Transverse colon (tissue), 4 donors: Measurements from ENCODE around the gene LRRC4C. TPM values are rescaled to one million over a fixed set of nuclear protein-coding genes. Genes with fewer than 3 reads are reported as not detected.

ENCODE experiments used
- DNase-seq: peaks from one replicate; pipeline ENCODE4 v3.0.0-alpha.2; 2019
- H3K27ac ChIP-seq, 4 donors: fragments of 200-600 bp; sonication (generic); 2 replicates each; pipeline ENCODE4 v1.5.1; 2016 to 2018; ENCODE audit warnings: inconsistent platforms in 4 of 4
- H3K27me3 ChIP-seq: fragments of 200-600 bp; sonication (generic); 2 replicates; pipeline ENCODE4 v1.5.1; 2017; ENCODE audit warnings: inconsistent platforms
- H3K36me3 ChIP-seq, 4 donors: fragments of 200-600 bp; sonication (generic); 2 replicates each; pipeline ENCODE4 v1.5.1; 2017 to 2019; ENCODE audit warnings: inconsistent platforms in 4 of 4
- H3K4me1 ChIP-seq, 4 donors: fragments of 200-600 bp; sonication (generic); 2 replicates each; pipeline ENCODE4 v1.5.1; 2017 to 2020; ENCODE audit warnings: inconsistent platforms in 4 of 4
- H3K4me3 ChIP-seq, 4 donors: fragments of 200-600 bp; sonication (generic); 1 replicate in 1 of 4; 2 replicates in 3 of 4; pipeline versions ENCODE4 v1.5.1 to v1.6.1; 2017 to 2019; ENCODE audit warnings: inconsistent platforms in 4 of 4
- H3K9me3 ChIP-seq, 2 donors: fragments of 200-600 bp; sonication (generic); 2 replicates each; pipeline ENCODE4 v1.5.1; 2017 to 2019; ENCODE audit warnings: inconsistent platforms in 2 of 2
- CTCF ChIP-seq, 5 experiments: fragments of 200-600 bp in 3 of 5; fragments of 450-650 bp in 2 of 5; sonication (generic) in 3 of 5; IDR thresholded peaks; 1 replicate in 2 of 5; 2 replicates in 3 of 5; pipeline ENCODE4 v1.5.1; 2016 to 2017; ENCODE audit warnings: antibody characterized with exemption in 5 of 5, inconsistent platforms in 3 of 5, mild to moderate bottlenecking in 2 of 5, moderate library complexity in 1 of 5
- EP300 ChIP-seq: sonication (generic); formaldehyde crosslinking; IDR thresholded peaks from one replicate; pipeline ENCODE4 v1.6.1; 2017; ENCODE audit warnings: antibody characterized with exemption, low read depth
- POLR2A ChIP-seq: fragments of 450-650 bp; IDR thresholded peaks from one replicate; pipeline ENCODE4 v1.6.1; 2016; ENCODE audit warnings: antibody characterized with exemption, mild to moderate bottlenecking, moderate library complexity
- POLR2AphosphoS5 ChIP-seq, 3 donors: sonication (generic); formaldehyde crosslinking; IDR thresholded peaks; one replicate each; pipeline ENCODE4 v1.6.1; 2016; ENCODE audit warnings: antibody characterized with exemption in 3 of 3
- WGBS, 2 donors: methylation state at CpG; one replicate each; pipeline ENCODE4 v1.1.5; 2018; ENCODE audit warnings: low coverage in 1 of 2; 5-methylcytosine and 5-hydroxymethylcytosine counted together
- in situ Hi-C, 4 donors: fragments of 200-750 bp; cut with MboI; loops; one replicate each; pipeline versions ENCODE4 v1.15.0 to v1.15.1; 2017; ENCODE audit warnings: low sequenced_read_pairs in 3 of 4, low pct_ligation_motif_present in 1 of 4, low pct_unique_long_range_greater_than_20kb in 1 of 4
- intact Hi-C: fragments of 100-400 bp; cut with DNase I; formaldehyde crosslinking; loops from one replicate; pipeline ENCODE4 v1.15.1; 2023; ENCODE audit warnings: low total_unique reads
- total RNA-seq, 4 donors: library from RNA; depleted of rRNA; stranded (reverse); fragments of >200 nt; gene quantifications; one replicate each; pipeline ENCODE4 v1.1.0, GENCODE V29; 2016

LRRC4C gene
- total RNA-seq, 4 donors from 2014 or later = 0.55 to 1.9 (median 0.64) TPM; not detected in 1

- TF ChIP-seq CTCF (IDR thresholded peaks at IDR 0.05) (no peak), POLR2A (no peak), POLR2AphosphoS5 (IDR thresholded peaks at IDR 0.05) (no peak), EP300 (no peak)
- in situ Hi-C loops = no loop called here
- Histone ChIP-seq H3K27me3 (no peaks in the 10 kb centered on the region), H3K36me3 (no peaks in the 10 kb centered on the region), H3K4me1 (no peaks in the 10 kb centered on the region), H3K9me3 (no peaks in the 10 kb centered on the region), H3K27ac (no peak overlapping the region), H3K4me3 (no peak overlapping the region)
- 64 to 78% methylated on average over 4 of the region's 4 CpGs for WGBS, 2 donors
- no peak for DNase-seq
- intact Hi-C loops = no loop called here
Measured at GRCh38 chr11:41394521-41395195, 64.8 kb downstream of the LRRC4C start.

GRCh38 chr11:41392596-41392995, 66.9 kb downstream of the LRRC4C start:
- H3K36me3 ChIP-seq = no peaks in the 10 kb centered on the region
- TF ChIP-seq CTCF (IDR thresholded peaks at IDR 0.05) (no peak), POLR2A (no peak)
- in situ Hi-C loops (no loop called here), intact Hi-C loops (no loop called here)
- H3K27ac ChIP-seq = no peak overlapping the region
- DNase-seq = no peak
- H3K27me3 ChIP-seq = no peaks in the 10 kb centered on the region
- H3K4me1 ChIP-seq = no peaks in the 10 kb centered on the region
- H3K9me3 ChIP-seq = no peaks in the 10 kb centered on the region
- no peak overlapping the region for H3K4me3 ChIP-seq

- WGBS, 2 donors = 83 to 85% methylated on average over 3 of the region's 3 CpGs
- Histone ChIP-seq H3K27me3 (no peaks in the 10 kb centered on the region), H3K4me3 (no peak overlapping the region), H3K36me3 (no peaks in the 10 kb centered on the region), H3K9me3 (no peaks in the 10 kb centered on the region), H3K27ac (no peak overlapping the region), H3K4me1 (no peaks in the 10 kb centered on the region)
- TF ChIP-seq POLR2A (no peak), EP300 (no peak)
- intact Hi-C loops (no loop called here), in situ Hi-C loops (no loop called here)
- no peak for DNase-seq
Measured at GRCh38 chr11:41389623-41390130, 69.8 kb downstream of the LRRC4C start.

- in situ Hi-C loops = no loop called here
- Histone ChIP-seq H3K4me3 (no peak overlapping the region), H3K27me3 (no peaks in the 10 kb centered on the region), H3K27ac (no peak overlapping the region), H3K9me3 (no peaks in the 10 kb centered on the region), H3K36me3 (no peaks in the 10 kb centered on the region), H3K4me1 (no peaks in the 10 kb centered on the region)
- 88 to 100% methylated on average over 1 of the region's 1 CpG for WGBS, 2 donors
- intact Hi-C loops = no loop called here
- no peak for DNase-seq
- TF ChIP-seq EP300 (no peak), POLR2A (no peak), POLR2AphosphoS5 (IDR thresholded peaks at IDR 0.05) (no peak), CTCF (IDR thresholded peaks at IDR 0.05) (no peak)
Measured at GRCh38 chr11:41384329-41384728, 75.1 kb downstream of the LRRC4C start.

- Histone ChIP-seq H3K27me3 (no peaks in the 10 kb centered on the region), H3K9me3 (no peaks in the 10 kb centered on the region), H3K36me3 (no peaks in the 10 kb centered on the region), H3K4me3 (no peak overlapping the region), H3K27ac (no peak overlapping the region), H3K4me1 (no peaks in the 10 kb centered on the region)
- intact Hi-C loops = no loop called here
- 77 to 80% methylated on average over 3 of the region's 3 CpGs for WGBS, 2 donors
- in situ Hi-C loops = no loop called here
- TF ChIP-seq POLR2A (no peak), POLR2AphosphoS5 (IDR thresholded peaks at IDR 0.05) (no peak), CTCF (IDR thresholded peaks at IDR 0.05) (no peak), EP300 (no peak)
- no peak for DNase-seq
Measured at GRCh38 chr11:41383768-41384167, 75.7 kb downstream of the LRRC4C start.
